Smooth muscle cell (in vitro differentiated cells): ENCODE results near the gene C1orf21. TPM values are rescaled to one million over a fixed set of nuclear protein-coding genes. Genes with fewer than 3 reads are reported as not detected.
A peak's percentile ranks its signal among the peaks of the same experiment; 100 is the strongest.

Experiments used
- DNase-seq: peaks from one replicate; lab custom pipeline; 2025; ENCODE audit not compliant: unreplicated experiment; lab: John Stamatoyannopoulos, UW
- H2AFZ ChIP-seq: fragments of 200-600 bp; sonication (generic); 2 replicates; pipeline ENCODE4 v1.6.0; 2016; ENCODE audit warnings: antibody characterized with exemption, low read depth, mild to moderate bottlenecking
- H3F3A ChIP-seq: fragments of 200-600 bp; sonication (generic); 2 replicates; pipeline ENCODE4 v1.6.0; 2017; ENCODE audit warnings: antibody characterized with exemption, low read depth
- H3K27ac ChIP-seq: fragments of 200-600 bp; sonication (generic); 2 replicates; pipeline ENCODE4 v1.5.1; 2016; ENCODE audit warnings: low read depth, mild to moderate bottlenecking
- H3K27me3 ChIP-seq: fragments of 200-600 bp; sonication (generic); 2 replicates; pipeline ENCODE4 v1.6.1; 2016; ENCODE audit warnings: low read depth, mild to moderate bottlenecking
- H3K36me3 ChIP-seq: fragments of 200-600 bp; sonication (generic); 2 replicates; pipeline ENCODE4 v1.5.1; 2016; ENCODE audit warnings: low read depth
- H3K4me1 ChIP-seq: fragments of 200-600 bp; sonication (generic); 2 replicates; pipeline ENCODE4 v1.5.1; 2016; ENCODE audit warnings: low read depth
- H3K4me2 ChIP-seq: fragments of 200-600 bp; sonication (generic); 2 replicates; pipeline ENCODE4 v1.6.0; 2016; ENCODE audit warnings: mild to moderate bottlenecking
- H3K4me3 ChIP-seq: fragments of 200-600 bp; sonication (generic); 2 replicates; pipeline ENCODE4 v1.5.1; 2016; ENCODE audit warnings: mild to moderate bottlenecking
- H3K79me2 ChIP-seq: fragments of 200-600 bp; sonication (generic); 2 replicates; pipeline ENCODE4 v1.6.0; 2016; ENCODE audit warnings: low read depth, mild to moderate bottlenecking
- H3K9ac ChIP-seq: fragments of 200-600 bp; sonication (generic); 2 replicates; pipeline ENCODE4 v1.6.0; 2016; ENCODE audit warnings: low read depth
- H3K9me3 ChIP-seq: fragments of 200-600 bp; sonication (generic); replicated peaks from 2 replicates; pipeline ENCODE4 v1.5.1; 2016; ENCODE audit warnings: low read depth
- H4K20me1 ChIP-seq: fragments of 200-600 bp; sonication (generic); 2 replicates; pipeline ENCODE4 v1.6.0; 2016; ENCODE audit warnings: low read depth
- CTCF ChIP-seq: fragments of 200-600 bp; sonication (generic); IDR thresholded peaks from 2 replicates; pipeline ENCODE4 v1.5.1; 2017; ENCODE audit warnings: borderline replicate concordance, mild to moderate bottlenecking, antibody characterized with exemption; ENCODE audit not compliant: insufficient read depth, poor library complexity, severe bottlenecking
- WGBS: methylation state at CpG from one replicate; pipeline ENCODE4 v1.1.7; 2016; ENCODE audit warnings: low lambda C conversion rate; 5-methylcytosine and 5-hydroxymethylcytosine counted together
- polyA plus RNA-seq: library from polyadenylated mRNA; unstranded; fragments of >200 nt; fragmentation: Nextera tagmentation; extraction: Ambion mirVana; gene quantifications from 2 replicates; pipeline ENCODE4 v1.2.1, GENCODE V29; 2016
- total RNA-seq: library from RNA; depleted of rRNA; stranded (reverse); fragments of >200 nt; gene quantifications from 2 replicates; pipeline ENCODE4 v1.2.3, GENCODE V29; 2014

Gene C1orf21
- total and polyA plus RNA-seq, 2 experiments from 2014 or later, result 24.2 to 39.4 TPM

- Histone ChIP-seq H3K36me3 (no peaks in the 10 kb centered on the region), H3K4me3 (no peak overlapping the region), H3K27me3 (no peaks in the 10 kb centered on the region), H4K20me1 (peaks cover 9% of the 10 kb centered on the region), H3K27ac (no peak overlapping the region), H3K9me3 (no peaks in the 10 kb centered on the region), H3K79me2 (peaks cover 55% of the 10 kb centered on the region), H2AFZ (no peak overlapping the region), H3F3A (no peaks in the 10 kb centered on the region), H3K4me1 (peaks cover 6% of the 10 kb centered on the region), H3K4me2 (no peak overlapping the region), H3K9ac (no peak overlapping the region)
- DNase-seq, result no peak
- 68% methylated on average over 1 of the region's 1 CpG for WGBS
- no peak for TF ChIP-seq CTCF
Observed at GRCh38 chr1:184455786-184456185, 69.0 kb downstream of the C1orf21 start.

DNA sequence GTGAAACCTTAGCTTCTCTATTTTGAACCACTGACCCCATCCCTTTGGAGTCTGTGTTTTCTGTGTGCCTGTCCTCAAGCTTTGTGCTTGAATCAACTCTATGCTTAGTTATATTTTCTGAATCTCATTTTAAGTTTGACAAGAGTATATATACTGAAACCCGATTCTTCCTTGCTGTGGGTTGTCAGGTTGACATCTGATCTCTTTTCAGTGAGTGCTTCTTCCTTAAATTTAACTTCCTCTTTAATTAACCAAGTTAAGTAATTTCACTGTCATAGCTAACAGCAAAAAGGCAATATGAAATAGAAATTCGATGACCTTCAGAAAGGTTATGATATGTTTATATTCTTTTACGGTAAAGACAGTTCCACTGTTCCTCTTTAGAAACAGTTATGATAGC, 69.4 kb downstream of the C1orf21 start:
- Histone ChIP-seq H3K27ac (no peak overlapping the region), H3K27me3 (no peaks in the 10 kb centered on the region), H4K20me1 (peaks cover 12% of the 10 kb centered on the region), H3K4me1 (peaks cover 6% of the 10 kb centered on the region), H3F3A (no peaks in the 10 kb centered on the region), H3K9ac (no peak overlapping the region), H3K9me3 (no peaks in the 10 kb centered on the region), H3K36me3 (no peaks in the 10 kb centered on the region), H3K4me3 (no peak overlapping the region), H3K79me2 (peaks cover 54% of the 10 kb centered on the region), H2AFZ (no peak overlapping the region), H3K4me2 (no peak overlapping the region)
- no peak for TF ChIP-seq CTCF
- DNase-seq, result no peak
- 93% methylated on average over 3 of the region's 3 CpGs for WGBS

- no peak for TF ChIP-seq CTCF
- no peak overlapping the region for H2AFZ ChIP-seq
- no peaks in the 10 kb centered on the region for H3K36me3 ChIP-seq
- 63% methylated on average over 3 of the region's 3 CpGs for WGBS
- no peak for DNase-seq
- H3K4me2 ChIP-seq, result peak overlapping the region; percentile 30
- peaks cover 6% of the 10 kb centered on the region for H3K4me1 ChIP-seq
- H3K27ac ChIP-seq, result no peak overlapping the region
- H3K27me3 ChIP-seq, result no peaks in the 10 kb centered on the region
- peaks cover 7% of the 10 kb centered on the region for H4K20me1 ChIP-seq
- no peak overlapping the region for H3K4me3 ChIP-seq
- H3K9me3 ChIP-seq, result no peaks in the 10 kb centered on the region
- H3F3A ChIP-seq, result no peaks in the 10 kb centered on the region
- no peak overlapping the region for H3K9ac ChIP-seq
- H3K79me2 ChIP-seq, result peaks cover 53% of the 10 kb centered on the region
Observed at GRCh38 chr1:184457500-184457899, 70.7 kb downstream of the C1orf21 start.

- H3K27ac ChIP-seq, result no peak overlapping the region
- H4K20me1 ChIP-seq, result peaks cover 3% of the 10 kb centered on the region
- no peak overlapping the region for H3K4me2 ChIP-seq
- no peaks in the 10 kb centered on the region for H3K9me3 ChIP-seq
- no peak overlapping the region for H3K9ac ChIP-seq
- no peaks in the 10 kb centered on the region for H3K27me3 ChIP-seq
- no peak overlapping the region for H3K4me3 ChIP-seq
- H3K4me1 ChIP-seq, result peaks cover 6% of the 10 kb centered on the region
- WGBS, result 49% methylated on average over 5 of the region's 5 CpGs
- H3K79me2 ChIP-seq, result peaks cover 34% of the 10 kb centered on the region
- H3F3A ChIP-seq, result no peaks in the 10 kb centered on the region
- H3K36me3 ChIP-seq, result no peaks in the 10 kb centered on the region
- DNase-seq, result no peak
- TF ChIP-seq CTCF, result no peak
- H2AFZ ChIP-seq, result no peak overlapping the region
Observed at GRCh38 chr1:184461321-184461720, 74.5 kb downstream of the C1orf21 start.
